ENCODE results near the gene DDIT4. TPM values are rescaled to one million over a fixed set of nuclear protein-coding genes. Genes with fewer than 3 reads are reported as not detected.

DDIT4 gene
- total and polyA plus RNA-seq, 9 of the 15 experiments (the other 6 are each of a cell fraction or from before 2014, with no cell fraction given), result 8.2 to 675 (median 159) TPM

- TF ChIP-seq MXI1 (IDR thresholded peaks at IDR 0.05; ENCODE audit: low read depth, low read length) (0 out of 2 replicates have a peak, but pooled peaks have one; percentile 14), FOXO4 (CRISPR knock-in tag; IDR thresholded peaks at IDR 0.05) (peak; percentile 91; the same call in 1 of the 2 replicates), ZNF507 (tag; conservative IDR thresholded peaks at IDR 0.05) (no peak), TCF7L2 (IDR thresholded peaks at IDR 0.05; ENCODE audit: low read depth, low read length) (no peak), KLF10 (CRISPR knock-in tag; IDR thresholded peaks at IDR 0.05) (peak; percentile 6; the same call in 1 of the 2 replicates), BCLAF1 (IDR thresholded peaks at IDR 0.05; ENCODE audit: borderline replicate concordance in 1 of 2, control insufficient read depth in 1 of 2, low read depth in 2 of 2, low read length in 1 of 2) (peak in 1 of 2 experiments; percentile 65; a peak in 1 of 4 replicates), NKRF (IDR thresholded peaks at IDR 0.05; ENCODE audit: borderline replicate concordance) (peak; percentile 15; the same call in 1 of the 2 replicates), MCM5 (IDR thresholded peaks at IDR 0.05; ENCODE audit: low read depth) (no peak), ATF3 (IDR thresholded peaks at IDR 0.05) (no peak), ATF3 (CRISPR knock-in tag; conservative IDR thresholded peaks at IDR 0.05) (no peak), MBD2 (IDR thresholded peaks at IDR 0.05; ENCODE audit: borderline replicate concordance, low read depth) (peak; percentile 94), CXXC5 (CRISPR knock-in tag; IDR thresholded peaks at IDR 0.05) (peak; percentile 94), RBFOX2 (IDR thresholded peaks at IDR 0.05; ENCODE audit: low read depth, low read length) (peak; percentile 74), TFE3 (CRISPR knock-in tag; IDR thresholded peaks at IDR 0.05) (peak; percentile 65), U2AF2 (optimal IDR thresholded peaks at IDR 0.05; ENCODE audit: low read depth, low read length) (no peak), ZNF224 (CRISPR knock-in tag; IDR thresholded peaks at IDR 0.05) (peak; percentile 71; the same call in 1 of the 2 replicates), ZNF583 (CRISPR knock-in tag; IDR thresholded peaks at IDR 0.05) (peak; percentile 72), SMARCA4 (IDR thresholded peaks at IDR 0.05) (no peak)
These were observed at the start of gene DDIT4 (continued) for GRCh38 chr10:72273410-72274212.
